ENCODE results near the gene LRRC75A. TPM values are rescaled to one million over a fixed set of nuclear protein-coding genes. Genes with fewer than 3 reads are reported as not detected.

The LRRC75A gene
- total RNA-seq, 1 donor from 2014 or later, result 2.5 TPM

GRCh38 chr17:16474012-16474725 lies 17.8 kb downstream of the LRRC75A start:
- H3K27ac ChIP-seq, result no peak overlapping the region
- ATAC-seq, result no peak
- H3K9me3 ChIP-seq, result no peaks in the 10 kb centered on the region
- H3K27me3 ChIP-seq, result no peaks in the 10 kb centered on the region
- no peak for DNase-seq
- H3K36me3 ChIP-seq, result no peaks in the 10 kb centered on the region
- TF ChIP-seq CTCF (IDR thresholded peaks at IDR 0.05), result no peak
- no peaks in the 10 kb centered on the region for H3K4me1 ChIP-seq
- intact Hi-C loops (cut with DNase I), result no loop called here
- H3K4me3 ChIP-seq, result no peak overlapping the region

- DNase-seq (no peak), ATAC-seq (no peak)
- no peak overlapping the region for H3K27ac ChIP-seq
- intact Hi-C loops (cut with DNase I), result no loop called here
- H3K36me3 ChIP-seq, result no peaks in the 10 kb centered on the region
- no peak for TF ChIP-seq CTCF (IDR thresholded peaks at IDR 0.05)
- H3K4me1 ChIP-seq, result no peaks in the 10 kb centered on the region
- no peaks in the 10 kb centered on the region for H3K27me3 ChIP-seq
- no peaks in the 10 kb centered on the region for H3K9me3 ChIP-seq
- no peak overlapping the region for H3K4me3 ChIP-seq
Observed at GRCh38 chr17:16473044-16474011, 18.7 kb downstream of the LRRC75A start.

- intact Hi-C loops (cut with DNase I), result no loop called here
- Histone ChIP-seq H3K27me3 (no peaks in the 10 kb centered on the region), H3K27ac (no peak overlapping the region), H3K4me1 (no peaks in the 10 kb centered on the region), H3K36me3 (no peaks in the 10 kb centered on the region), H3K4me3 (no peak overlapping the region), H3K9me3 (no peaks in the 10 kb centered on the region)
- ATAC-seq (no peak), DNase-seq (no peak)
- TF ChIP-seq CTCF (IDR thresholded peaks at IDR 0.05), result no peak
Observed at GRCh38 chr17:16472539-16472938, 19.5 kb downstream of the LRRC75A start.

GRCh38 chr17:16471295-16471694 lies 20.7 kb downstream of the LRRC75A start:
- H3K4me3 ChIP-seq, result no peak overlapping the region
- no peaks in the 10 kb centered on the region for H3K27me3 ChIP-seq
- DNase-seq (no peak), ATAC-seq (no peak)
- no peaks in the 10 kb centered on the region for H3K9me3 ChIP-seq
- H3K27ac ChIP-seq, result no peak overlapping the region
- no peak for TF ChIP-seq CTCF (IDR thresholded peaks at IDR 0.05)
- H3K4me1 ChIP-seq, result no peaks in the 10 kb centered on the region
- intact Hi-C loops (cut with DNase I), result no loop called here
- H3K36me3 ChIP-seq, result no peaks in the 10 kb centered on the region

GRCh38 chr17:16470265-16470664 lies 21.7 kb downstream of the LRRC75A start:
- ATAC-seq (no peak), DNase-seq (no peak)
- Histone ChIP-seq H3K9me3 (no peaks in the 10 kb centered on the region), H3K36me3 (no peaks in the 10 kb centered on the region), H3K27ac (no peak overlapping the region), H3K27me3 (no peaks in the 10 kb centered on the region), H3K4me1 (no peaks in the 10 kb centered on the region), H3K4me3 (no peak overlapping the region)
- intact Hi-C loops (cut with DNase I), result no loop called here
- no peak for TF ChIP-seq CTCF (IDR thresholded peaks at IDR 0.05)

All from upper lobe of right lung (tissue), 1 donor.